ENCODE data around the gene DMTF1.

The DMTF1 gene

DNA sequence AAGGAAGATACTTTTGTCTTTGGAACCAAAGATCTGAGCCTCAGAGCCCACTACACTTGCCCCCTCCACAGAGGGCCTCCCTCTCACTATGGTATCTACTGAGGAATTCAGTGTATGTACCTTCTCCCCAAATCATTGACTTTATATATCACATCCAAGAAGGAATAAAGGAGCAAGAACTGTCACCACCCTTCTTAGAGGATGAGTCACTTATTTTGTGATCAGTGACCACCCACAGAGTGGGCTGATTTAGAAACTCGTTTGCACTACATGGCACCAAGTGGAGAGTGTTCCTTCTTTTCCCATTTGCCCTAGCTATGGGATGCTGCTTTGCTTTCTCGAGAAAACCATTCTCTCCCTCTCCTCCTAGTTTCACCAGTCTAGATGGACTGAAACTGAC is 61.6 kb downstream of the DMTF1 start:
- no peak overlapping the region for H3K4me2 ChIP-seq (ENCODE audit: insufficient read depth, low read length)
- H3K9ac ChIP-seq (ENCODE audit: low read depth, low read length), result no peak overlapping the region
- no peak overlapping the region for H3K4me3 ChIP-seq (ENCODE audit: low read depth in 1 of 2, low read length in 2 of 2)
- TF ChIP-seq, protein P1, sequence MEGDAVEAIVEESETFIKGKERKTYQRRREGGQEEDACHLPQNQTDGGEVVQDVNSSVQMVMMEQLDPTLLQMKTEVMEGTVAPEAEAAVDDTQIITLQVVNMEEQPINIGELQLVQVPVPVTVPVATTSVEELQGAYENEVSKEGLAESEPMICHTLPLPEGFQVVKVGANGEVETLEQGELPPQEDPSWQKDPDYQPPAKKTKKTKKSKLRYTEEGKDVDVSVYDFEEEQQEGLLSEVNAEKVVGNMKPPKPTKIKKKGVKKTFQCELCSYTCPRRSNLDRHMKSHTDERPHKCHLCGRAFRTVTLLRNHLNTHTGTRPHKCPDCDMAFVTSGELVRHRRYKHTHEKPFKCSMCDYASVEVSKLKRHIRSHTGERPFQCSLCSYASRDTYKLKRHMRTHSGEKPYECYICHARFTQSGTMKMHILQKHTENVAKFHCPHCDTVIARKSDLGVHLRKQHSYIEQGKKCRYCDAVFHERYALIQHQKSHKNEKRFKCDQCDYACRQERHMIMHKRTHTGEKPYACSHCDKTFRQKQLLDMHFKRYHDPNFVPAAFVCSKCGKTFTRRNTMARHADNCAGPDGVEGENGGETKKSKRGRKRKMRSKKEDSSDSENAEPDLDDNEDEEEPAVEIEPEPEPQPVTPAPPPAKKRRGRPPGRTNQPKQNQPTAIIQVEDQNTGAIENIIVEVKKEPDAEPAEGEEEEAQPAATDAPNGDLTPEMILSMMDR (IDR thresholded peaks at IDR 0.05; ENCODE audit: borderline replicate concordance, extremely low read depth, low read length, poor library complexity, severe bottlenecking), result no peak
- TF ChIP-seq EZH2 (IDR thresholded peaks at IDR 0.05; ENCODE audit: borderline replicate concordance, low read depth, low read length, severe bottlenecking), result no peak
- no peak for ATAC-seq (ENCODE audit: insufficient read depth, low read depth)
- no peak for DNase-seq
- H3K27ac ChIP-seq (ENCODE audit: low read length), result no peak overlapping the region
- no peaks in the 10 kb centered on the region for H3K9me3 ChIP-seq (ENCODE audit: insufficient read depth, low read length, severe bottlenecking)
- H3K4me1 ChIP-seq (ENCODE audit: insufficient read depth, low read length), result peaks cover 51% of the 10 kb centered on the region
- no peaks in the 10 kb centered on the region for H3K27me3 ChIP-seq (ENCODE audit: insufficient read depth, low read length, poor library complexity)
- peaks cover 12% of the 10 kb centered on the region; the same call in 1 of the 2 replicates for H4K20me1 ChIP-seq (ENCODE audit: insufficient read depth, low read length)
- no peak overlapping the region for H2AFZ ChIP-seq (ENCODE audit: low read depth, low read length)
- peaks cover 88% of the 10 kb centered on the region for H3K79me2 ChIP-seq (ENCODE audit: insufficient read depth, low read length)
- H3K36me3 ChIP-seq (ENCODE audit: insufficient read depth, low read length), result peaks cover 30% of the 10 kb centered on the region

DNA sequence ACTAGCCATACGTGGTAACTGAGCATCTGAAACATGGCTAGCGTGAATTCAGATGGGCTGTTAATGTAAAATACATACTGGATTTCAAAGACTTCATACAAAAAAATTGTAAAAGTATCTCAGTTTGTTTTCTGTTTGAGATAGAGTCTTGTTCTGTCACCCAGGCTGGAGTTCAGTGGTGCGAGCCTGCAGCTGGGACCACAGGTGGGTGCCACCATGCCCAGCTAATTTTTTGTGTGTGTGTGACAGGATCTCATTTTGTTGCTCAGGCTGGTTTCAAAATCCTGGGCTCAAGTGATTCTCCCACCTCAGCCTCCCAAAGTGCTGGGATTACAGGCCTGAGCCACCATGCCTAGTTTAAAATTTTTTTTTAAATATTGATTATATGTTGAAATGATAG is 62.8 kb downstream of the DMTF1 start:
- no peak overlapping the region for H3K27ac ChIP-seq (ENCODE audit: low read length)
- H3K4me1 ChIP-seq (ENCODE audit: insufficient read depth, low read length), result peaks cover 53% of the 10 kb centered on the region
- H3K36me3 ChIP-seq (ENCODE audit: insufficient read depth, low read length), result peaks cover 32% of the 10 kb centered on the region
- H4K20me1 ChIP-seq (ENCODE audit: insufficient read depth, low read length), result peaks cover 9% of the 10 kb centered on the region; the same call in 1 of the 2 replicates
- ATAC-seq (ENCODE audit: insufficient read depth, low read depth) (no peak), DNase-seq (no peak)
- H3K9me3 ChIP-seq (ENCODE audit: insufficient read depth, low read length, severe bottlenecking), result no peaks in the 10 kb centered on the region
- H3K4me2 ChIP-seq (ENCODE audit: insufficient read depth, low read length), result no peak overlapping the region
- no peak overlapping the region for H3K9ac ChIP-seq (ENCODE audit: low read depth, low read length)
- TF ChIP-seq EZH2 (IDR thresholded peaks at IDR 0.05; ENCODE audit: borderline replicate concordance, low read depth, low read length, severe bottlenecking), result no peak
- TF ChIP-seq, protein P1 (IDR thresholded peaks at IDR 0.05; ENCODE audit: borderline replicate concordance, extremely low read depth, low read length, poor library complexity, severe bottlenecking), result no peak
- H3K27me3 ChIP-seq (ENCODE audit: insufficient read depth, low read length, poor library complexity), result no peaks in the 10 kb centered on the region
- no peak overlapping the region for H2AFZ ChIP-seq (ENCODE audit: low read depth, low read length)
- H3K79me2 ChIP-seq (ENCODE audit: insufficient read depth, low read length), result peaks cover 92% of the 10 kb centered on the region
- no peak overlapping the region for H3K4me3 ChIP-seq (ENCODE audit: low read depth in 1 of 2, low read length in 2 of 2)

DNA sequence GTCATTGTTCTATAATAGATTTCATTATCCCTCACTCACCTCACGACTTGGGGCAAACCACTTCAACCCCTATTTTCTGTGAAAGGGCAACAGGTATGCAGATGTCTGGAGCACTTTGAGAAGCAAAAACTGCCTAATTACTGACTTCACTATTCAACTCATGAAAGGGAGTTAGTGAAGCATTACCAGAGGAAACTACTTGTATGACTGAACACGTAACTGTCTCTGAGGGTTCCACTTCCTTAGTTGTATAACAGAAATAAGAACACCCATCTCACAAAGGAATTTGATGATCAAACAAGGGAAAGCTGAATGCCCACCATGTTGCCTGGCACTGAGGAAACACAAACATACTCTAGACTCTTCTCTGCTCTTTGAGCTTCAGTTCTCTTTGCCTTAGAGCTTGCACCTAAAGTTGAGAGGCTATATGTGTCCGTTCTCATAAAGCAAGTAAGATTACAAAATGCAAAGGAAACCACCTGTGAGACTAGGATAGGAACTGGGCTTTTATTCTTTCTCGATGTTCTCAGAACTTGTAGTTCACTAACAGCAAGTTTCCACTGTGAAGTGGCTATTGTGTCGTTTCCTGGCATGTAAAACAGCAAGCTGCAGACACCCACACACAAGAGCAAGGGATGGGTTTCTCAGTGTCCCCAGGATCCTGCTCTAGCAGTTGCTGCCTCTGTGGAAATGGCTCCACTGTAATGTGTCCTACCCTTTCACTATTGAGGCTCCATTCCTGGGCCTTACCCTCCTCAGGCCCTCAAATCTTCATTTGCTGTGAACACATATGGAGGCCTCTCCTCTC is 64.7 kb downstream of the DMTF1 start:
- H3K4me2 ChIP-seq (ENCODE audit: insufficient read depth, low read length), result peak overlapping the region; percentile 84
- peaks cover 63% of the 10 kb centered on the region for H3K4me1 ChIP-seq (ENCODE audit: insufficient read depth, low read length)
- TF ChIP-seq, protein P1 (IDR thresholded peaks at IDR 0.05; ENCODE audit: borderline replicate concordance, extremely low read depth, low read length, poor library complexity, severe bottlenecking), result no peak
- no peak for TF ChIP-seq EZH2 (IDR thresholded peaks at IDR 0.05; ENCODE audit: borderline replicate concordance, low read depth, low read length, severe bottlenecking)
- H3K79me2 ChIP-seq (ENCODE audit: insufficient read depth, low read length), result peaks cover 74% of the 10 kb centered on the region
- H4K20me1 ChIP-seq (ENCODE audit: insufficient read depth, low read length), result 0 out of 2 replicates have a peak, but pooled peaks cover 3% of the 10 kb centered on the region
- peak overlapping the region in 1 of 2 experiments; percentile 16; a peak in 1 of 4 replicates for H3K4me3 ChIP-seq (ENCODE audit: low read depth in 1 of 2, low read length in 2 of 2)
- no peak overlapping the region for H3K9ac ChIP-seq (ENCODE audit: low read depth, low read length)
- no peak for DNase-seq
- no peaks in the 10 kb centered on the region for H3K9me3 ChIP-seq (ENCODE audit: insufficient read depth, low read length, severe bottlenecking)
- ATAC-seq (ENCODE audit: insufficient read depth, low read depth), result no peak
- peaks cover 17% of the 10 kb centered on the region for H3K27me3 ChIP-seq (ENCODE audit: insufficient read depth, low read length, poor library complexity)
- peak overlapping the region; percentile 2 for H3K27ac ChIP-seq (ENCODE audit: low read length)
- H2AFZ ChIP-seq (ENCODE audit: low read depth, low read length), result no peak overlapping the region
- H3K36me3 ChIP-seq (ENCODE audit: insufficient read depth, low read length), result peaks cover 20% of the 10 kb centered on the region

Measured in DND-41 (cell line).